H1 (cell line): ENCODE data around the gene KRT17. TPM values are rescaled to one million over a fixed set of nuclear protein-coding genes. Genes with fewer than 3 reads are reported as not detected.

Experiments
- CTCF ChIA-PET: fragments of 300-600 bp; sonication (Branson Sonifier 250); formaldehyde crosslinking; loops from one replicate; lab custom pipeline; 2021; ENCODE audit not compliant: partially characterized antibody; lab: Charles Lee
- POLR2A ChIA-PET: fragments of 300-600 bp; sonication (Branson Sonifier 250); formaldehyde crosslinking; loops from one replicate; lab custom pipeline; 2021; ENCODE audit warnings: inconsistent platforms; ENCODE audit not compliant: partially characterized antibody; lab: Charles Lee
- DNase-seq, 2 experiments: peaks; one replicate each; pipeline versions ENCODE4 v3.0.0 to v3.0.0-alpha.2; 2010 to 2022; ENCODE audit warnings: low spot score in 2 of 2, low read depth in 1 of 2, mixed read lengths in 1 of 2
- FAIRE-seq: peaks from 2 replicates; lab custom pipeline; 2011; peaks lifted over from hg19 to GRCh38; lab: Jason Lieb, UNC
- H2AFZ ChIP-seq: 2 replicates; pipeline ENCODE4 v1.8.1; 2012; ENCODE audit warnings: low read length, inconsistent platforms
- H2AK5ac ChIP-seq: 2 replicates; pipeline ENCODE4 v1.6.1; 2013; ENCODE audit warnings: low read depth, low read length
- H2BK120ac ChIP-seq: replicated peaks from 2 replicates; pipeline ENCODE3; 2013; ENCODE audit warnings: low read depth, low read length, inconsistent platforms
- H2BK12ac ChIP-seq: 2 replicates; pipeline ENCODE4 v1.6.1; 2013; ENCODE audit warnings: low read depth, low read length
- H2BK15ac ChIP-seq: 2 replicates; pipeline ENCODE4 v1.6.1; 2013; ENCODE audit warnings: low read length
- H2BK20ac ChIP-seq: 2 replicates; pipeline ENCODE4 v1.6.1; 2013; ENCODE audit warnings: low read length
- H2BK5ac ChIP-seq: 2 replicates; pipeline ENCODE4 v1.6.1; 2013; ENCODE audit warnings: low read depth, low read length
- H3K14ac ChIP-seq: 2 replicates; pipeline ENCODE4 v1.6.1; 2013; ENCODE audit warnings: inconsistent platforms; ENCODE audit not compliant: insufficient read length
- H3K18ac ChIP-seq: 2 replicates; pipeline ENCODE4 v1.6.1; 2013; ENCODE audit warnings: low read length; ENCODE audit errors: extremely low read depth
- H3K23ac ChIP-seq: 2 replicates; pipeline ENCODE4 v1.6.1; 2013; ENCODE audit warnings: inconsistent platforms; ENCODE audit not compliant: insufficient read length
- H3K23me2 ChIP-seq: 2 replicates; pipeline ENCODE4 v1.6.1; 2013; ENCODE audit warnings: low read depth, low read length
- H3K27ac ChIP-seq: 2 replicates; pipeline ENCODE4 v1.6.1; 2011; ENCODE audit warnings: low read depth, low read length, inconsistent platforms
- H3K27me3 ChIP-seq, 4 experiments: replicated peaks in 1 of 4; 1 replicate in 1 of 4; 2 replicates in 3 of 4; pipeline versions ENCODE4 v1.6.1 to v1.8.1; 2011 to 2013; ENCODE audit warnings: low read length in 3 of 4, mild to moderate bottlenecking in 3 of 4, inconsistent platforms in 2 of 4, mixed read lengths in 2 of 4, moderate library complexity in 1 of 4; ENCODE audit not compliant: control insufficient read depth in 3 of 4, insufficient read depth in 3 of 4; ENCODE audit errors: extremely low read depth in 1 of 4
- H3K36me3 ChIP-seq, 4 experiments: 2 replicates each; pipeline versions ENCODE4 v1.6.1 to v1.8.1; 2011 to 2013; ENCODE audit warnings: mild to moderate bottlenecking in 4 of 4, low read length in 3 of 4, moderate library complexity in 2 of 4, control low read depth in 1 of 4, inconsistent platforms in 1 of 4; ENCODE audit not compliant: insufficient read depth in 4 of 4, control insufficient read depth in 2 of 4
- H3K4ac ChIP-seq: replicated peaks from 2 replicates; pipeline ENCODE3; 2013; ENCODE audit warnings: low read length, low read depth, mixed read lengths, inconsistent platforms; ENCODE audit not compliant: insufficient read length
- H3K4me1 ChIP-seq, 4 experiments: replicated peaks in 1 of 4; 1 replicate in 1 of 4; 2 replicates in 3 of 4; pipeline versions ENCODE4 v1.6.1 to v1.8.1; 2011 to 2013; ENCODE audit warnings: low read length in 3 of 4, inconsistent platforms in 2 of 4, mixed read lengths in 1 of 4; ENCODE audit not compliant: insufficient read depth in 4 of 4, control insufficient read depth in 3 of 4
- H3K4me2 ChIP-seq, 2 experiments: 2 replicates each; pipeline versions ENCODE4 v1.6.1 to v1.8.1; 2011 to 2013; ENCODE audit warnings: low read depth in 2 of 2, low read length in 2 of 2, control low read depth in 1 of 2, inconsistent platforms in 1 of 2, mild to moderate bottlenecking in 1 of 2; ENCODE audit not compliant: insufficient read depth in 1 of 2
- H3K4me3 ChIP-seq, 4 experiments: fragments of 200-600, 300-600 bp in 1 of 4; sonication (generic), shearing (Covaris generic), sonication (Bioruptor Twin) in 1 of 4; 2 replicates each; pipeline versions ENCODE4 v1.5.1 to v1.8.1; 2011 to 2016; ENCODE audit warnings: low read length in 4 of 4, low read depth in 3 of 4, control low read depth in 2 of 4, inconsistent platforms in 2 of 4, mild to moderate bottlenecking in 2 of 4, mixed read lengths in 1 of 4, moderate library complexity in 1 of 4; ENCODE audit not compliant: insufficient read depth in 2 of 4; ENCODE audit errors: extremely low read depth in 1 of 4
- H3K56ac ChIP-seq: replicated peaks from 2 replicates; pipeline ENCODE3; 2013; ENCODE audit warnings: low read depth, mild to moderate bottlenecking, mixed read lengths, low read length, inconsistent platforms; ENCODE audit not compliant: insufficient read length
- H3K79me1 ChIP-seq: 2 replicates; pipeline ENCODE4 v1.6.1; 2013; ENCODE audit warnings: low read depth, low read length, control low read depth
- H3K79me2 ChIP-seq, 2 experiments: 2 replicates each; pipeline versions ENCODE4 v1.6.1 to v1.8.1; 2012 to 2013; ENCODE audit warnings: low read length in 2 of 2, mild to moderate bottlenecking in 2 of 2, inconsistent platforms in 1 of 2; ENCODE audit not compliant: insufficient read depth in 2 of 2, control insufficient read depth in 1 of 2
- H3K9ac ChIP-seq, 4 experiments: replicated peaks in 1 of 4; 1 replicate in 1 of 4; 2 replicates in 3 of 4; pipeline versions ENCODE4 v1.6.1 to v1.8.1; 2011 to 2013; ENCODE audit warnings: low read depth in 3 of 4, low read length in 3 of 4, control low read depth in 2 of 4, mild to moderate bottlenecking in 2 of 4, moderate library complexity in 2 of 4, inconsistent platforms in 1 of 4; ENCODE audit errors: extremely low read depth in 1 of 4
- H3K9me3 ChIP-seq, 2 experiments: 2 replicates each; pipeline versions ENCODE4 v1.6.1 to v1.8.1; 2012 to 2013; ENCODE audit warnings: mild to moderate bottlenecking in 2 of 2, moderate library complexity in 2 of 2, control low read depth in 1 of 2, inconsistent platforms in 1 of 2, low read depth in 1 of 2, low read length in 1 of 2, mixed read lengths in 1 of 2; ENCODE audit not compliant: insufficient read depth in 2 of 2
- H4K20me1 ChIP-seq, 2 experiments: replicated peaks in 1 of 2; 2 replicates each; pipeline versions ENCODE3 to v1.8.1; 2011 to 2013; ENCODE audit warnings: inconsistent platforms in 2 of 2, low read length in 2 of 2, mild to moderate bottlenecking in 1 of 2; ENCODE audit not compliant: insufficient read depth in 2 of 2, control insufficient read depth in 1 of 2
- H4K5ac ChIP-seq: 2 replicates; pipeline ENCODE4 v1.6.1; 2013; ENCODE audit warnings: low read length, low read depth, mixed read lengths, inconsistent platforms; ENCODE audit not compliant: insufficient read length
- H4K8ac ChIP-seq: 2 replicates; pipeline ENCODE4 v1.8.0; 2013; ENCODE audit warnings: mild to moderate bottlenecking, moderate library complexity, low read length, inconsistent platforms; ENCODE audit not compliant: insufficient read depth; ENCODE audit errors: extremely low read depth
- H4K91ac ChIP-seq: replicated peaks from 2 replicates; pipeline ENCODE3; 2013; ENCODE audit warnings: low read length, mixed read lengths, inconsistent platforms; ENCODE audit not compliant: insufficient read length
- BRCA1 ChIP-seq: IDR thresholded peaks from 2 replicates; pipeline ENCODE4 v1.6.1; 2012; ENCODE audit warnings: low read depth, low read length, improper control_type of control experiment
- CHD1 ChIP-seq: IDR thresholded peaks from 2 replicates; pipeline ENCODE4 v1.6.1; 2012; ENCODE audit warnings: low read depth, low read length, improper control_type of control experiment
- CREB1 ChIP-seq: IDR thresholded peaks from 2 replicates; pipeline ENCODE4 v1.6.1; 2012; ENCODE audit warnings: inconsistent platforms
- JUN ChIP-seq: IDR thresholded peaks from 2 replicates; pipeline ENCODE4 v1.6.1; 2011; ENCODE audit warnings: low read depth, mild to moderate bottlenecking, improper control_type of control experiment, low read length
- KDM4A ChIP-seq: IDR thresholded peaks from one replicate; pipeline ENCODE4 v1.7.1; 2012; ENCODE audit warnings: low read depth, mild to moderate bottlenecking, moderate library complexity, low read length, inconsistent platforms; ENCODE audit not compliant: severe bottlenecking
- MAX ChIP-seq: IDR thresholded peaks from 2 replicates; pipeline ENCODE4 v1.6.1; 2012; ENCODE audit warnings: inconsistent platforms
- POU5F1 ChIP-seq: IDR thresholded peaks from 2 replicates; pipeline ENCODE4 v1.6.1; 2011; ENCODE audit warnings: low read depth, mild to moderate bottlenecking, low read length, moderate library complexity
- SAP30 ChIP-seq: fragments of 300-600 bp; sonication (generic); IDR thresholded peaks from 2 replicates; pipeline ENCODE4 v1.7.1; 2012; ENCODE audit warnings: low read length, moderate library complexity, mild to moderate bottlenecking, inconsistent platforms; ENCODE audit not compliant: insufficient read depth, insufficient replicate concordance
- TEAD4 ChIP-seq: IDR thresholded peaks from 2 replicates; pipeline ENCODE4 v1.6.1; 2012; ENCODE audit warnings: low read depth, low read length, inconsistent platforms, mixed read lengths
- WGBS, 2 experiments: shearing (Covaris generic) in 1 of 2; methylation state at CpG; one replicate each; pipeline versions ENCODE4 v1.1.6 to v1.1.7; 2013 to 2015; ENCODE audit warnings: low lambda C conversion rate in 2 of 2, mixed read lengths in 2 of 2, inconsistent platforms in 1 of 2, low coverage in 1 of 2, missing lambda C conversion rate in 1 of 2; ENCODE audit not compliant: insufficient replicate concordance in 2 of 2, insufficient coverage in 1 of 2, insufficient read length in 1 of 2; ENCODE audit errors: extremely low coverage in 1 of 2, missing lambda C conversion rate in 1 of 2; 5-methylcytosine and 5-hydroxymethylcytosine counted together
- polyA plus RNA-seq, 7 experiments: library from polyadenylated mRNA; depleted of rRNA in 3 of 7; stranded (reverse) in 5 of 7; unstranded in 2 of 7; fragments of >200 nt in 5 of 7; fragments of 200-250 nt in 2 of 7; gene quantifications; 1 replicate in 5 of 7; 2 replicates in 1 of 7; 4 replicates in 1 of 7; pipeline versions ENCODE4 v1.2.1 to v1.2.3, GENCODE V29; 2011 to 2013; ENCODE audit warnings: missing spikeins in 2 of 7, mixed read lengths in 2 of 7
- total RNA-seq: library from RNA; stranded (reverse); fragmentation: NEBNext Ultra II Directional; extraction: Animal tissue kit (Norgen Biotek cat#: 25700); gene quantifications from 2 replicates; pipeline ENCODE4 v1.2.1, GENCODE V29; 2021

Gene KRT17
- total and polyA plus RNA-seq, 2 of the 8 experiments (the other 6 are each of a cell fraction or from before 2014, with no cell fraction given), result 0.50 to 0.95 TPM

GRCh38 chr17:41642252-41643156 lies 18.1 kb upstream of the KRT17 start:
- H3K9me3 ChIP-seq, result no peaks in the 10 kb centered on the region
- H2BK15ac ChIP-seq, result 0 out of 2 replicates have a peak overlapping the region, but pooled peaks have one; percentile 31
- peak overlapping the region; percentile 8 for H3K14ac ChIP-seq
- no peaks in the 10 kb centered on the region for H3K36me3 ChIP-seq
- H3K79me2 ChIP-seq, result no peaks in the 10 kb centered on the region
- no peak overlapping the region for H3K27ac ChIP-seq
- no peak overlapping the region for H2AK5ac ChIP-seq
- peaks cover 0 to 8% (median under 1%) of the 10 kb centered on the region in 4 experiments; a peak in 3 of 7 replicates for H3K4me1 ChIP-seq
- CTCF ChIA-PET, result interaction anchor here (0.6 to 20.4 kb wide), 7 partner anchors 16 to 302 kb away, joined by 3 to 492 read pairs (median 5); no protein-coding TSS in a partner anchor
- H3K4ac ChIP-seq, result no peak overlapping the region
- H2AFZ ChIP-seq, result 0 out of 2 replicates have a peak overlapping the region, but pooled peaks have one; percentile 26
- H2BK20ac ChIP-seq, result 0 out of 2 replicates have a peak overlapping the region, but pooled peaks have one; percentile 11
- no peak for TF ChIP-seq BRCA1
- TF ChIP-seq KDM4A, result no peak
- no peak for TF ChIP-seq JUN
- no peak for TF ChIP-seq MAX
- no peak for TF ChIP-seq CREB1
- TF ChIP-seq SAP30, result no peak
- no peak for TF ChIP-seq POU5F1
- no peak for TF ChIP-seq TEAD4
- no peak for TF ChIP-seq CHD1
- POLR2A ChIA-PET, result interaction anchor here (0.6 kb wide), 1 partner anchor 1490 kb away, joined by 4 read pairs; no protein-coding TSS in a partner anchor
- H3K79me1 ChIP-seq, result no peaks in the 10 kb centered on the region
- no peak for DNase-seq
- no peak overlapping the region for H2BK5ac ChIP-seq
- no peak overlapping the region for H3K56ac ChIP-seq
- no peaks in the 10 kb centered on the region for H3K23me2 ChIP-seq
- no peak overlapping the region for H2BK120ac ChIP-seq
- H4K8ac ChIP-seq, result no peak overlapping the region
- H4K20me1 ChIP-seq, result no peaks in the 10 kb centered on the region
- no peak overlapping the region for H4K5ac ChIP-seq
- no peak overlapping the region for H3K18ac ChIP-seq
- H3K4me3 ChIP-seq, result no peak overlapping the region
- no peaks in the 10 kb centered on the region for H3K27me3 ChIP-seq
- no peak overlapping the region for H3K23ac ChIP-seq
- no peak overlapping the region for H2BK12ac ChIP-seq
- H3K4me2 ChIP-seq, result no peak overlapping the region
- no peak overlapping the region for H4K91ac ChIP-seq
- 86% methylated on average over 13 of the region's 13 CpGs; no CpG with 5 or more reads in 1 of the 2 experiments for WGBS, 2 experiments
- no peak for FAIRE-seq
- H3K9ac ChIP-seq, result no peak overlapping the region
